WI38 (cell line): Measurements from ENCODE around the gene NHSL2.

Source experiments
- H3K4me3 ChIP-seq: 2 replicates; pipeline ENCODE4 v1.5.1; 2011; ENCODE audit warnings: low read depth, mild to moderate bottlenecking, control low read depth, low read length
- CTCF ChIP-seq: IDR thresholded peaks from 2 replicates; pipeline ENCODE4 v1.5.1; 2012; ENCODE audit warnings: low read depth, mild to moderate bottlenecking, control low read depth, low read length

The NHSL2 gene

GRCh38 chrX:72041871-72042851, 131.5 kb downstream of the NHSL2 start:
- no peak overlapping the region for H3K4me3 ChIP-seq
- TF ChIP-seq CTCF, result no peak

GRCh38 chrX:72042852-72043248, 132.2 kb downstream of the NHSL2 start:
- no peak overlapping the region for H3K4me3 ChIP-seq
- no peak for TF ChIP-seq CTCF

GRCh38 chrX:72043636-72044035, 133.0 kb downstream of the NHSL2 start:
- no peak overlapping the region for H3K4me3 ChIP-seq
- TF ChIP-seq CTCF, result no peak

GRCh38 chrX:72045141-72045540, 134.5 kb downstream of the NHSL2 start:
- TF ChIP-seq CTCF, result no peak
- H3K4me3 ChIP-seq, result no peak overlapping the region

- no peak overlapping the region for H3K4me3 ChIP-seq
- TF ChIP-seq CTCF, result no peak
Measured at GRCh38 chrX:72045552-72046277, 135.1 kb downstream of the NHSL2 start.

- no peak overlapping the region for H3K4me3 ChIP-seq
Measured at GRCh38 chrX:72046447-72046846, 135.8 kb downstream of the NHSL2 start.

More at GRCh38 chrX:72046447-72046846, 135.8 kb downstream of the NHSL2 start:
- no peak for TF ChIP-seq CTCF
